ENCODE results near the gene CTSA. TPM values are rescaled to one million over a fixed set of nuclear protein-coding genes. Genes with fewer than 3 reads are reported as not detected.

The CTSA gene
- polyA plus RNA-seq, 3 donors, result 120 to 166 (median 127) TPM

GRCh38 chr20:45944151-45944964 is 53.2 kb downstream of the CTSA start:
- no peak for DNase-seq (ENCODE audit: extremely low read depth in 1 of 11, low read depth in 9 of 11, low spot score in 4 of 11)

GRCh38 chr20:45944965-45945677 is 54.0 kb downstream of the CTSA start:
- no peak for DNase-seq (ENCODE audit: extremely low read depth in 1 of 11, low read depth in 9 of 11, low spot score in 4 of 11)

GRCh38 chr20:45945678-45946148 is 54.6 kb downstream of the CTSA start:
- no peak for DNase-seq (ENCODE audit: extremely low read depth in 1 of 11, low read depth in 9 of 11, low spot score in 4 of 11)

- DNase-seq (ENCODE audit: extremely low read depth in 1 of 11, low read depth in 9 of 11, low spot score in 4 of 11), result no peak
Measured at GRCh38 chr20:45946149-45946970, 55.2 kb downstream of the CTSA start.

- no peak for DNase-seq (ENCODE audit: extremely low read depth in 1 of 11, low read depth in 9 of 11, low spot score in 4 of 11)
Measured at GRCh38 chr20:45947110-45947866, 56.2 kb downstream of the CTSA start.

GRCh38 chr20:45948261-45948733 is 57.2 kb downstream of the CTSA start:
- DNase-seq (ENCODE audit: extremely low read depth in 1 of 11, low read depth in 9 of 11, low spot score in 4 of 11), result no peak

Other genes with a start within 250 kb of the CTSA start
- gene WFDC11, start 221.1 kb upstream of the CTSA start, polyA plus RNA-seq (ENCODE audit: insufficient read length in 3 of 3), result not detected
- gene WFDC13, start 189.3 kb upstream of the CTSA start, polyA plus RNA-seq (ENCODE audit: insufficient read length in 3 of 3), result under 1 TPM in 1 of 3 donors, not detected in 2; 0.07 TPM
- not detected for gene WFDC10B, start 186.3 kb upstream of the CTSA start, polyA plus RNA-seq (ENCODE audit: insufficient read length in 3 of 3)
- not detected for gene SPINT4, start 169.0 kb upstream of the CTSA start, polyA plus RNA-seq (ENCODE audit: insufficient read length in 3 of 3)
- gene WFDC3, start 99.5 kb upstream of the CTSA start, polyA plus RNA-seq (ENCODE audit: insufficient read length in 3 of 3), result 1 to 10 TPM in 2 of 3 donors, under 1 TPM in 1; 0.44 to 2.2 (median 1.3) TPM
- gene DNTTIP1, start 99.4 kb upstream of the CTSA start, polyA plus RNA-seq (ENCODE audit: insufficient read length in 3 of 3), result 10 to 100 TPM; 34.5 to 40.9 (median 35.8) TPM
- gene UBE2C, start 78.7 kb upstream of the CTSA start, polyA plus RNA-seq (ENCODE audit: insufficient read length in 3 of 3), result 10 to 100 TPM; 49.3 to 84.3 (median 74.4) TPM
- 1 to 10 TPM in 1 of 3 donors, under 1 TPM in 2; 0.50 to 2.5 (median 0.50) TPM for gene TNNC2, start 64.0 kb upstream of the CTSA start, polyA plus RNA-seq (ENCODE audit: insufficient read length in 3 of 3)
- 10 to 100 TPM; 10.8 to 21.0 (median 14.2) TPM for gene SNX21, start 57.5 kb upstream of the CTSA start, polyA plus RNA-seq (ENCODE audit: insufficient read length in 3 of 3)
- gene ACOT8, start 33.9 kb upstream of the CTSA start, polyA plus RNA-seq (ENCODE audit: insufficient read length in 3 of 3), result 10 to 100 TPM; 19.2 to 31.3 (median 25.3) TPM
- 1 to 10 TPM; 5.1 to 5.5 (median 5.2) TPM for gene ZSWIM3, start 33.7 kb upstream of the CTSA start, polyA plus RNA-seq (ENCODE audit: insufficient read length in 3 of 3)
- 10 to 100 TPM; 15.3 to 18.9 (median 16.6) TPM for gene ZSWIM1, start 10.1 kb upstream of the CTSA start, polyA plus RNA-seq (ENCODE audit: insufficient read length in 3 of 3)
- gene SPATA25, start 3.7 kb upstream of the CTSA start, polyA plus RNA-seq (ENCODE audit: insufficient read length in 3 of 3), result 1 to 10 TPM; 2.7 to 7.2 (median 3.5) TPM
- 1 to 10 TPM; 4.7 to 9.8 (median 7.5) TPM for gene NEURL2, start 127 bp upstream of the CTSA start, polyA plus RNA-seq (ENCODE audit: insufficient read length in 3 of 3)
- 100 to 1,000 TPM; 115 to 141 (median 141) TPM for gene PLTP, start 20.8 kb downstream of the CTSA start, polyA plus RNA-seq (ENCODE audit: insufficient read length in 3 of 3)
- gene PCIF1, start 43.3 kb downstream of the CTSA start, polyA plus RNA-seq (ENCODE audit: insufficient read length in 3 of 3), result 10 to 100 TPM; 44.7 to 52.7 (median 44.9) TPM
- gene ZNF335, start 80.9 kb downstream of the CTSA start, polyA plus RNA-seq (ENCODE audit: insufficient read length in 3 of 3), result 10 to 100 TPM; 10.4 to 18.5 (median 14.4) TPM
- gene MMP9, start 117.6 kb downstream of the CTSA start, polyA plus RNA-seq (ENCODE audit: insufficient read length in 3 of 3), result under 1 TPM; 0.45 to 0.89 (median 0.61) TPM
- gene SLC12A5, start 137.9 kb downstream of the CTSA start, polyA plus RNA-seq (ENCODE audit: insufficient read length in 3 of 3), result 1 to 10 TPM; 1.5 to 2.6 (median 2.5) TPM
- 10 to 100 TPM; 50.8 to 60.5 (median 57.0) TPM for gene NCOA5, start 198.6 kb downstream of the CTSA start, polyA plus RNA-seq (ENCODE audit: insufficient read length in 3 of 3)
- gene CD40, start 227.0 kb downstream of the CTSA start, polyA plus RNA-seq (ENCODE audit: insufficient read length in 3 of 3), result 1 to 10 TPM; 4.1 to 5.7 (median 5.3) TPM